Astrocyte (in vitro differentiated cells and primary cell): ENCODE results near the gene ITGBL1. TPM values are rescaled to one million over a fixed set of nuclear protein-coding genes. Genes with fewer than 3 reads are reported as not detected.
A peak's percentile ranks its signal among the peaks of the same experiment; 100 is the strongest.

Experiments
- DNase-seq: peaks from one replicate; pipeline ENCODE4 v3.0.0-alpha.2; 2010; ENCODE audit warnings: low read depth
- FAIRE-seq: peaks from 2 replicates; lab custom pipeline; 2011; peaks lifted over from hg19 to GRCh38; lab: Jason Lieb, UNC
- H2AFZ ChIP-seq: 2 replicates; pipeline ENCODE4 v1.6.0; 2012; ENCODE audit warnings: low read depth, low read length, inconsistent platforms
- H3K27ac ChIP-seq: 2 replicates; pipeline ENCODE4 v1.5.1; 2011; ENCODE audit warnings: low read depth, low read length, inconsistent platforms
- H3K27me3 ChIP-seq: 2 replicates; pipeline ENCODE4 v1.6.0; 2011; ENCODE audit warnings: low read length, inconsistent platforms; ENCODE audit not compliant: insufficient read depth
- H3K36me3 ChIP-seq: 2 replicates; pipeline ENCODE4 v1.5.1; 2011; ENCODE audit warnings: low read length, inconsistent platforms; ENCODE audit not compliant: insufficient read depth
- H3K4me1 ChIP-seq: 2 replicates; pipeline ENCODE4 v1.5.1; 2011; ENCODE audit warnings: low read length, inconsistent platforms; ENCODE audit not compliant: insufficient read depth
- H3K4me2 ChIP-seq: 2 replicates; pipeline ENCODE4 v1.6.0; 2012; ENCODE audit warnings: low read length, inconsistent platforms
- H3K4me3 ChIP-seq: 2 replicates; pipeline ENCODE4 v1.5.1; 2011; ENCODE audit warnings: low read depth, mild to moderate bottlenecking, low read length, inconsistent platforms; ENCODE audit not compliant: insufficient read depth
- H3K79me2 ChIP-seq: 2 replicates; pipeline ENCODE4 v1.6.0; 2012; ENCODE audit warnings: mild to moderate bottlenecking, low read length, inconsistent platforms; ENCODE audit not compliant: insufficient read depth
- H3K9ac ChIP-seq: 2 replicates; pipeline ENCODE4 v1.6.0; 2012; ENCODE audit warnings: mild to moderate bottlenecking, low read length, inconsistent platforms
- H3K9me3 ChIP-seq: 2 replicates; pipeline ENCODE4 v1.5.1; 2012; ENCODE audit warnings: low read depth, mild to moderate bottlenecking, low read length, inconsistent platforms; ENCODE audit not compliant: insufficient read depth
- H4K20me1 ChIP-seq: 2 replicates; pipeline ENCODE4 v1.6.0; 2012; ENCODE audit warnings: low read length, inconsistent platforms; ENCODE audit not compliant: insufficient read depth
- H3K27ac Mint-ChIP-seq: one replicate; pipeline ENCODE4 v1.8.0; 2021; ENCODE audit warnings: mild to moderate bottlenecking, mixed read lengths; ENCODE audit not compliant: unreplicated experiment
- H3K27me3 Mint-ChIP-seq: one replicate; pipeline ENCODE4 v1.8.0; 2021; ENCODE audit warnings: low read depth, mixed read lengths; ENCODE audit not compliant: unreplicated experiment
- H3K36me3 Mint-ChIP-seq: one replicate; pipeline ENCODE4 v1.8.0; 2021; ENCODE audit warnings: low read depth, mixed read lengths; ENCODE audit not compliant: unreplicated experiment
- H3K4me1 Mint-ChIP-seq: one replicate; pipeline ENCODE4 v1.8.0; 2021; ENCODE audit warnings: low read depth, mixed read lengths; ENCODE audit not compliant: unreplicated experiment
- H3K4me3 Mint-ChIP-seq: one replicate; pipeline ENCODE4 v1.8.0; 2021; ENCODE audit warnings: mild to moderate bottlenecking, moderate library complexity, mixed read lengths; ENCODE audit not compliant: unreplicated experiment
- H3K9me3 Mint-ChIP-seq: one replicate; pipeline ENCODE4 v1.8.0; 2021; ENCODE audit warnings: mild to moderate bottlenecking, mixed read lengths; ENCODE audit not compliant: unreplicated experiment
- EZH2 ChIP-seq: IDR thresholded peaks from 2 replicates; pipeline ENCODE4 v1.6.1; 2012; ENCODE audit warnings: mild to moderate bottlenecking, low read length, inconsistent platforms; ENCODE audit not compliant: insufficient read depth
- total RNA-seq: library from RNA; stranded (reverse); gene quantifications from 2 replicates; pipeline ENCODE4 v1.2.1, GENCODE V29; 2021
- TF ChIP-seq, protein P1 (sequence below): IDR thresholded peaks from 2 replicates; pipeline ENCODE4 v1.5.1; 2011; ENCODE audit warnings: low read depth, mild to moderate bottlenecking, inconsistent platforms, low read length, moderate library complexity; ENCODE audit not compliant: insufficient read depth

Gene ITGBL1
- total RNA-seq, 1 donor from 2014 or later, result 0.14 TPM

DNA sequence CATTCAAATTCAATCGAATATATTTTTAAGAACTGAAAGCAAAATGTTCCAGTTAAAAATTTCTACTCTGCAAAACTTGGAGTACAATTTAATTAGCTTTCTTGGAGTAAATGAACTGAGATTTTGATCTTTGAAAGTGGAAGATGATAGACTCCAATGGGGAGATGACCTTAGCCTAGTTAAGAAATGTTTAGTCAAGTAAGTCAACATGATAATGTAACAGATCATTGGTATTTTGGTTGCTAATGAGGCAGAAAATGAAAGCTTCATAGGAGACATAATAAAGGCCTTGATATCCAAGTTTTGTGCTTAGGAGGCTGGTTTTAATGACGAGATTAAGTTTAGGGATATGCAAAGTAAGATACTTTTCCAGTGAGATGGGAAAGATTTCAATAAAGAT lies 181.7 kb downstream of the ITGBL1 start:
- FAIRE-seq (no peak), DNase-seq (no peak)
- Histone ChIP-seq H2AFZ (no peak overlapping the region), H3K79me2 (no peaks in the 10 kb centered on the region), H3K9me3 (no peaks in the 10 kb centered on the region), H3K27me3 (no peaks in the 10 kb centered on the region), H4K20me1 (no peaks in the 10 kb centered on the region), H3K4me3 (no peak overlapping the region), H3K36me3 (no peaks in the 10 kb centered on the region), H3K4me1 (no peaks in the 10 kb centered on the region), H3K9ac (no peak overlapping the region), H3K27ac (no peak overlapping the region), H3K4me2 (no peak overlapping the region)
- TF ChIP-seq, protein P1, sequence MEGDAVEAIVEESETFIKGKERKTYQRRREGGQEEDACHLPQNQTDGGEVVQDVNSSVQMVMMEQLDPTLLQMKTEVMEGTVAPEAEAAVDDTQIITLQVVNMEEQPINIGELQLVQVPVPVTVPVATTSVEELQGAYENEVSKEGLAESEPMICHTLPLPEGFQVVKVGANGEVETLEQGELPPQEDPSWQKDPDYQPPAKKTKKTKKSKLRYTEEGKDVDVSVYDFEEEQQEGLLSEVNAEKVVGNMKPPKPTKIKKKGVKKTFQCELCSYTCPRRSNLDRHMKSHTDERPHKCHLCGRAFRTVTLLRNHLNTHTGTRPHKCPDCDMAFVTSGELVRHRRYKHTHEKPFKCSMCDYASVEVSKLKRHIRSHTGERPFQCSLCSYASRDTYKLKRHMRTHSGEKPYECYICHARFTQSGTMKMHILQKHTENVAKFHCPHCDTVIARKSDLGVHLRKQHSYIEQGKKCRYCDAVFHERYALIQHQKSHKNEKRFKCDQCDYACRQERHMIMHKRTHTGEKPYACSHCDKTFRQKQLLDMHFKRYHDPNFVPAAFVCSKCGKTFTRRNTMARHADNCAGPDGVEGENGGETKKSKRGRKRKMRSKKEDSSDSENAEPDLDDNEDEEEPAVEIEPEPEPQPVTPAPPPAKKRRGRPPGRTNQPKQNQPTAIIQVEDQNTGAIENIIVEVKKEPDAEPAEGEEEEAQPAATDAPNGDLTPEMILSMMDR, result no peak
- no peak for TF ChIP-seq EZH2
- Mint-ChIP-seq H3K36me3 (no peaks in the 10 kb centered on the region), H3K9me3 (no peaks in the 10 kb centered on the region), H3K4me1 (no peaks in the 10 kb centered on the region), H3K27ac (no peak overlapping the region), H3K27me3 (no peaks in the 10 kb centered on the region), H3K4me3 (no peak overlapping the region)

DNA sequence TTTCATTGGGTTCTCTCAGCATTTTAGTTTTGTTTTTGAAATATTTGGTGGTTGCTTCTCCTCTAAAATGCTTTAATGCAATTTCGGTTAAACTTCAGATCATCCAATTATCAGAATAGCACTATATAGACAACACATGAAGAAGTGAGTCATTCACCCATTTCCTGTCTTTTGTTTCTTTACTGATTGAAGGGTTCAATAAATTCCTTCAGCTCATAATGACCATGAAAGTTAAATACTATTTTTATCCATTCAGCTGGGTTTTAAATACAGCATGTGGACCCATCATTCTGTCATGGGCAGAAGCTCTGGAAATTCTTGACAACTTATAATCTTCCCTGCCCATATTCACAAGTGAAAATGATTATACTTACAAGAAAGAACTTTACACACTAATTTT lies 187.2 kb downstream of the ITGBL1 start:
- Histone ChIP-seq H3K4me2 (peak overlapping the region; percentile 16), H3K9ac (no peak overlapping the region), H2AFZ (no peak overlapping the region), H3K4me1 (no peaks in the 10 kb centered on the region), H3K79me2 (no peaks in the 10 kb centered on the region), H3K36me3 (no peaks in the 10 kb centered on the region), H4K20me1 (no peaks in the 10 kb centered on the region), H3K27me3 (no peaks in the 10 kb centered on the region), H3K4me3 (no peak overlapping the region), H3K9me3 (no peaks in the 10 kb centered on the region), H3K27ac (no peak overlapping the region)
- FAIRE-seq (no peak), DNase-seq (no peak)
- no peak for TF ChIP-seq EZH2
- TF ChIP-seq, protein P1, result no peak
- H3K4me1 Mint-ChIP-seq, result peaks cover 13% of the 10 kb centered on the region
- H3K9me3 Mint-ChIP-seq, result no peaks in the 10 kb centered on the region
- no peaks in the 10 kb centered on the region for H3K27me3 Mint-ChIP-seq
- no peaks in the 10 kb centered on the region for H3K36me3 Mint-ChIP-seq
- H3K4me3 Mint-ChIP-seq, result no peak overlapping the region
- no peak overlapping the region for H3K27ac Mint-ChIP-seq

DNA sequence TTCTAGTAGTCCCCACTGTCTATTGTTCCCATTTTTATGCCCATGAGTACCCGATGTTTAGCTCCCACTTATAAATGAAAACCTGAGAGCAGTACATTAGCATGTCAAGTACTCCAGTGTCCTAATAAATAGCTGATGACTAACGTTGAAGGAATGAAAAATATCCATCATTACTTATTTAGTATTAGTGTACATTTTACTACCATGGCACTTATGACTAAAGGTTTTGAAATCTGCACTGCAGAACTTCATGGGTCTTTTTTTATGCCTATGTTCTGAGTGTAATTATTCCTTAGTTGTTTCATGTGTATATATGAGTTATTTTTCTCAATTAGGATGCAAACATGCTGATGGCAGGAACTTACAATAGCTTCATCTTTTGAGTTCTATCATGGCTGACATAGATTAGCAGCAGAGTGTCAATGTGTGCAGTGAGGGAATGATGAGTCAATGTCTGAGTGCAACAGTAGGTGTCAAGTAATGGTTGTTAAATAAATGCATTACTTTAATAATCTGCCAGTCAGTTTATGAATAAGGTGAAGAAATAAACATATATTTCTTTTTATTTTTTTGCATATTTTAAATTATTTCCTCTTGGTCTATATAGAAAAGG lies 188.4 kb downstream of the ITGBL1 start:
- no peak overlapping the region for H2AFZ ChIP-seq

More for the DNA sequence above, 188.4 kb downstream of the ITGBL1 start:
- no peaks in the 10 kb centered on the region for H3K79me2 ChIP-seq
- H3K9ac ChIP-seq, result no peak overlapping the region
- Mint-ChIP-seq H3K27ac (peak overlapping the region; percentile 62), H3K36me3 (no peaks in the 10 kb centered on the region), H3K4me3 (no peak overlapping the region), H3K4me1 (peaks cover 13% of the 10 kb centered on the region), H3K9me3 (no peaks in the 10 kb centered on the region), H3K27me3 (no peaks in the 10 kb centered on the region)
- DNase-seq (peak; percentile 82), FAIRE-seq (peak; percentile 91)
- H3K36me3 ChIP-seq, result no peaks in the 10 kb centered on the region
- TF ChIP-seq, protein P1, result no peak
- no peak for TF ChIP-seq EZH2
- no peaks in the 10 kb centered on the region for H4K20me1 ChIP-seq
- no peak overlapping the region for H3K27ac ChIP-seq
- no peaks in the 10 kb centered on the region for H3K9me3 ChIP-seq
- no peaks in the 10 kb centered on the region for H3K27me3 ChIP-seq
- no peak overlapping the region for H3K4me3 ChIP-seq
- no peaks in the 10 kb centered on the region for H3K4me1 ChIP-seq
- H3K4me2 ChIP-seq, result peak overlapping the region; percentile 54
